K562 treated with DMSO at 1 percent for 4 hours (cell line): ENCODE data around the gene HSPA1A. TPM values are rescaled to one million over a fixed set of nuclear protein-coding genes. Genes with fewer than 3 reads are reported as not detected.

Source experiments
- total RNA-seq: library from RNA; unstranded; fragments of 300-600 nt; gene quantifications from 2 replicates; pipeline ENCODE4 v1.2.3, GENCODE V29; 2022; ENCODE audit not compliant: insufficient read depth

HSPA1A gene
- 641 and 912 TPM in 2 replicates for total RNA-seq

GRCh38 chr6:31815025-31815838, at the start of gene HSPA1A, which contains the start of gene HSPA1L:
HSPA1A (plus strand) TSS chr6:31815543; CDS start chr6:31815757, 214 bp downstream.
HSPA1L (minus strand) TSS chr6:31815283; CDS start chr6:31811972, 3,311 bp downstream.

GRCh38 chr6:31776989-31777666, 38.2 kb upstream of the HSPA1A start, which contains the start of gene VWA7:
VWA7 (minus strand) TSS chr6:31777328; CDS start chr6:31776779, 549 bp downstream.

GRCh38 chr6:31795616-31796298, 19.6 kb upstream of the HSPA1A start, which contains the start of gene VARS1:
VARS1 (minus strand) TSS chr6:31795752; CDS start chr6:31795217, 535 bp downstream.

GRCh38 chr6:31806470-31807272, 8.7 kb upstream of the HSPA1A start, which contains the start of gene LSM2:
LSM2 (minus strand) TSS chr6:31806966; CDS start chr6:31806757, 209 bp downstream.

GRCh38 chr6:31827286-31828079, 12.1 kb downstream of the HSPA1A start, which contains the start of gene HSPA1B:
HSPA1B (plus strand) TSS chr6:31827738; CDS start chr6:31827951, 213 bp downstream.

GRCh38 chr6:31862344-31863235, 47.2 kb downstream of the HSPA1A start, which contains the start of gene NEU1:
NEU1 (minus strand) TSS chr6:31862821; CDS start chr6:31862776, 45 bp downstream.

Other genes starting within 250 kb of the HSPA1A start
- gene LTA, start 243.3 kb upstream of the HSPA1A start, total RNA-seq: not detected in 2 replicates
- gene TNF, start 240.0 kb upstream of the HSPA1A start, total RNA-seq: 0.39 TPM in 1 of 2 replicates, not detected in the other
- not detected in 2 replicates for gene LTB, start 233.1 kb upstream of the HSPA1A start, total RNA-seq
- gene LST1, start 229.3 kb upstream of the HSPA1A start, total RNA-seq: 8.0 and 9.8 TPM in 2 replicates
- gene NCR3, start 222.5 kb upstream of the HSPA1A start, total RNA-seq: 1.7 TPM in 1 of 2 replicates, not detected in the other
- gene AIF1, start 200.3 kb upstream of the HSPA1A start, total RNA-seq: 26.7 and 27.1 TPM in 2 replicates
- 185 and 248 TPM in 2 replicates for gene PRRC2A, start 194.8 kb upstream of the HSPA1A start, total RNA-seq
- gene BAG6, start 162.9 kb upstream of the HSPA1A start, total RNA-seq: 380 and 409 TPM in 2 replicates
- gene APOM, start 159.6 kb upstream of the HSPA1A start, total RNA-seq: 8.4 and 11.2 TPM in 2 replicates
- gene C6orf47, start 154.8 kb upstream of the HSPA1A start, total RNA-seq: 17.7 and 18.6 TPM in 2 replicates
- gene GPANK1, start 150.5 kb upstream of the HSPA1A start, total RNA-seq: 23.4 and 36.8 TPM in 2 replicates
- 613 and 654 TPM in 2 replicates for gene CSNK2B, start 149.5 kb upstream of the HSPA1A start, total RNA-seq
- gene LY6G5B, start 145.6 kb upstream of the HSPA1A start, total RNA-seq: 5.0 and 12.4 TPM in 2 replicates
- 3.4 TPM in 1 of 2 replicates, not detected in the other for gene LY6G5C, start 134.5 kb upstream of the HSPA1A start, total RNA-seq
- gene ABHD16A, start 112.2 kb upstream of the HSPA1A start, total RNA-seq: 91.1 and 99.5 TPM in 2 replicates
- not detected in 2 replicates for gene LY6G6F, start 108.7 kb upstream of the HSPA1A start, total RNA-seq
- gene LY6G6D, start 100.2 kb upstream of the HSPA1A start, total RNA-seq: not detected in 2 replicates
- not detected in 2 replicates for gene LY6G6C, start 93.8 kb upstream of the HSPA1A start, total RNA-seq
- 0.51 TPM in 1 of 2 replicates, not detected in the other for gene MPIG6B, start 92.2 kb upstream of the HSPA1A start, total RNA-seq
- gene DDAH2, start 86.2 kb upstream of the HSPA1A start, total RNA-seq: 66.8 and 75.1 TPM in 2 replicates
- gene CLIC1, start 79.0 kb upstream of the HSPA1A start, total RNA-seq: 1,213 and 1,370 TPM in 2 replicates
- 22.0 and 30.3 TPM in 2 replicates for gene MSH5, start 75.5 kb upstream of the HSPA1A start, total RNA-seq
- gene SAPCD1, start 52.9 kb upstream of the HSPA1A start, total RNA-seq: 2.6 and 8.2 TPM in 2 replicates
- 5.4 and 5.6 TPM in 2 replicates for gene VWA7, start 38.2 kb upstream of the HSPA1A start, total RNA-seq
- 147 and 165 TPM in 2 replicates for gene VARS1, start 19.8 kb upstream of the HSPA1A start, total RNA-seq
- 139 and 155 TPM in 2 replicates for gene LSM2, start 8.6 kb upstream of the HSPA1A start, total RNA-seq
- gene HSPA1L, start 260 bp upstream of the HSPA1A start, total RNA-seq: 2.5 and 2.8 TPM in 2 replicates
- 595 and 769 TPM in 2 replicates for gene HSPA1B, start 12.2 kb downstream of the HSPA1A start, total RNA-seq
- 232 TPM in 2 replicates for gene NEU1, start 47.3 kb downstream of the HSPA1A start, total RNA-seq
- 12.7 and 13.4 TPM in 2 replicates for gene SLC44A4, start 63.5 kb downstream of the HSPA1A start, total RNA-seq
- gene EHMT2, start 82.2 kb downstream of the HSPA1A start, total RNA-seq: 61.5 and 78.2 TPM in 2 replicates
- 6.4 and 10.3 TPM in 2 replicates for gene ZBTB12, start 86.5 kb downstream of the HSPA1A start, total RNA-seq
- 8.3 and 9.1 TPM in 2 replicates for gene C2, start 112.2 kb downstream of the HSPA1A start, total RNA-seq
- gene CFB, start 130.6 kb downstream of the HSPA1A start, total RNA-seq: 3.8 TPM in 1 of 2 replicates, not detected in the other
- 78.2 and 128 TPM in 2 replicates for gene NELFE, start 143.4 kb downstream of the HSPA1A start, total RNA-seq
- gene SKIC2, start 143.6 kb downstream of the HSPA1A start, total RNA-seq: 43.6 and 60.1 TPM in 2 replicates
- gene DXO, start 156.6 kb downstream of the HSPA1A start, total RNA-seq: 16.6 and 24.1 TPM in 2 replicates
- 4.3 and 10.0 TPM in 2 replicates for gene C4A, start 166.5 kb downstream of the HSPA1A start, total RNA-seq
- gene C4B, start 199.3 kb downstream of the HSPA1A start, total RNA-seq: 3.6 and 8.2 TPM in 2 replicates
- gene CYP21A2, start 222.9 kb downstream of the HSPA1A start, total RNA-seq: 0.98 and 1.1 TPM in 2 replicates